Body of pancreas (tissue), 4 donors: ENCODE data around the gene CLEC4D.

ENCODE experiments used
- CTCF ChIP-seq, 7 experiments: fragments of 450-650 bp in 4 of 7; fragments of 200-600 bp in 3 of 7; sonication (generic) in 3 of 7; IDR thresholded peaks; one replicate each; pipeline ENCODE4 v1.5.1; 2016 to 2019; ENCODE audit warnings: antibody characterized with exemption in 7 of 7
- POLR2A ChIP-seq, 3 donors: fragments of 450-650 bp; IDR thresholded peaks; one replicate each; pipeline ENCODE4 v1.6.1; 2016; ENCODE audit warnings: antibody characterized with exemption in 3 of 3, mild to moderate bottlenecking in 2 of 3

GRCh38 chr12:8491646-8492530, 21.4 kb upstream of the CLEC4D start:
- no peak for TF ChIP-seq CTCF (IDR thresholded peaks at IDR 0.05)
- TF ChIP-seq POLR2A (IDR thresholded peaks at IDR 0.05): no peak
